ENCODE measurements around the gene CHRNA1. TPM values are rescaled to one million over a fixed set of nuclear protein-coding genes. Genes with fewer than 3 reads are reported as not detected.
"Not testable (repeated sequence)": the region's sequence is repeated elsewhere in the genome, so short reads cannot be mapped to it uniquely, and the experiment has no call there.

Gene CHRNA1
- total and polyA plus RNA-seq, 2 experiments from 2014 or later: 0.16 TPM; not detected in 1

DNA sequence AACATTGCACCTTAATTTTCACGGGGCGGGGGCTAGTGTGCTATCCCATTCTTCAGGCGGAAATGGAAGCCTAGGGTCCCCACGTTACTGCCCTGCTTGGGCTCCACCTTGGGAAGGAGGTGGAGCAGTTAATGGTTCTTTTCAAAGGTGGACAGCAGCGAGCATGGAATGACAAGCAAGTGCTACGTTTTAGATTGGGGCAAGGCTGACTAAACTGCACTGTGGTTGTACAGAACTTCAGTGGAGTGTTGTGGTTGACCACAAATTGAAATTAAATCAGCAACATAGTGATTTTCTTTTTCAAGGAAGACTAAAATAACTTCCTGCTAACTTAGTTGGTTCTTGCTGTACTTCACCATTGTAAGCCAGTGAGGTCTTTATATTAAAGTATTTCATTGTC is 47.0 kb downstream of the CHRNA1 start:
- Histone ChIP-seq H3K9me3 (ENCODE audit: low read depth) (no peaks in the 10 kb centered on the region), H3K27ac (no peak overlapping the region), H3K9me2 (ENCODE audit: insufficient read depth) (no peaks in the 10 kb centered on the region), H3K27me3 (replicated peaks; ENCODE audit: insufficient read depth) (peaks cover 14% of the 10 kb centered on the region), H3K36me3 (ENCODE audit: low read depth) (no peaks in the 10 kb centered on the region), H4K20me1 (ENCODE audit: insufficient read depth) (no peaks in the 10 kb centered on the region), H3K4me1 (ENCODE audit: insufficient read depth) (no peaks in the 10 kb centered on the region), H3K9ac (no peak overlapping the region), H3K4me2 (ENCODE audit: unreplicated experiment) (no peak overlapping the region), H2AFZ (no peak overlapping the region), H3K79me2 (ENCODE audit: insufficient read depth) (no peaks in the 10 kb centered on the region), H3K4me3 (no peak overlapping the region), H3F3A (ENCODE audit: insufficient read depth) (no peaks in the 10 kb centered on the region)
- WGBS, 2 experiments (ENCODE audit: low coverage in 1 of 2, low lambda C conversion rate in 2 of 2, missing lambda C conversion rate in 2 of 2): 49 to 50% methylated on average over 6 of the region's 6 CpGs
- DNase-seq: peak; percentile 50
- in situ Hi-C loops (cut with MboI): loop anchor here (25.0 kb wide), 1 partner anchor 595 kb away; no protein-coding TSS in a partner anchor
- TF ChIP-seq EZH2phosphoT487 (IDR thresholded peaks at IDR 0.05; ENCODE audit: insufficient read depth, low read depth) (0 out of 2 replicates have a peak, but pooled peaks have one; percentile 54), EZH2 (IDR thresholded peaks at IDR 0.05; ENCODE audit: insufficient read depth, poor library complexity, severe bottlenecking) (no peak)

DNA sequence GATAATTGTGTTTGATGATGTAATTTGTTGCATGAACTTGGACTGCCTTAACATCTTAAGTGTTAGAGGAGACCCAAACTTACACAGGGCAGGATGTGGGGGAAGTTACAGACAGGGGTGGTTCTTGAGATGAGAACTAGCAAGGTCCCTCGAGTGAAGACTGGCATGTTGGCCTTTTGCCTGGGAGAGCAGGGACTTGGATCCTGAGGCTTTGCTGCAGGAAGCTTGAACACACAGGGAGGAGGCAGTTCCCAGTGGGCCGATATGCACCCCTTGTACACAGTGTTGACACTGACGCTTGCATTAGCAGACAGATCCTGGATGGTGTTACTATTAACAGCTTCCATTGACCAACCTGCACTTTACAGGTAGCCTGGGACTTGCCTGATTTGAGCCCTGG is 47.5 kb downstream of the CHRNA1 start:
- WGBS, 2 experiments (ENCODE audit: low coverage in 1 of 2, low lambda C conversion rate in 2 of 2, missing lambda C conversion rate in 2 of 2): 33 to 39% methylated on average over 3 of the region's 3 CpGs
- no peak for DNase-seq
- no peaks in the 10 kb centered on the region for H3K4me1 ChIP-seq (ENCODE audit: insufficient read depth)

DNA sequence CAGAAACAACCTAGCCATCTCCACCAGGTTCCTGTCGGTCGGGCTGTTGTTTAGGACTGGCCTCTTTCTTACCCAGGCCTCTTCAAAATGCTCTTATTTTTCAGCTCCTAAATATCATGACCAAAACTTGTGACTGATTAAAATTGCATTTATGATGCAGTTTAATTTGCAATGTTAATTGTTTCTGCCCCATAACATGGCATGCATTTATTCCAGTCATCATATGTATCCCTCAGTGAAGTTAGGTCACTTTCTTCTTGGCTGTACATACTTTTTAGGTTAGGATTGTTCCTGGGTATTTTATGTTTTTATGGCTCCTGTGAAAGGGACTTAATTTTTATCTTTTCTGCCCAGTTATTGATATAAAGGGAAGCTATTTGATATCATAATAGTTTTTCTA is 50.6 kb downstream of the CHRNA1 start:
- Histone ChIP-seq H3K79me2 (ENCODE audit: insufficient read depth) (no peaks in the 10 kb centered on the region), H3K27ac (no peak overlapping the region), H3K9me3 (ENCODE audit: low read depth) (no peaks in the 10 kb centered on the region), H3K9me2 (ENCODE audit: insufficient read depth) (no peaks in the 10 kb centered on the region), H3K4me2 (ENCODE audit: unreplicated experiment) (no peak overlapping the region), H3K4me1 (ENCODE audit: insufficient read depth) (no peaks in the 10 kb centered on the region), H3K27me3 (replicated peaks; ENCODE audit: insufficient read depth) (peaks cover 5% of the 10 kb centered on the region; the same call in 1 of the 2 replicates), H3F3A (ENCODE audit: insufficient read depth) (no peaks in the 10 kb centered on the region), H3K36me3 (ENCODE audit: low read depth) (no peaks in the 10 kb centered on the region), H4K20me1 (ENCODE audit: insufficient read depth) (no peaks in the 10 kb centered on the region), H2AFZ (no peak overlapping the region), H3K9ac (no peak overlapping the region), H3K4me3 (no peak overlapping the region)
- in situ Hi-C loops (cut with MboI): loop anchor here (25.0 kb wide), 1 partner anchor 599 kb away; no protein-coding TSS in a partner anchor
- 87 to 90% methylated on average over 2 of the region's 2 CpGs for WGBS, 2 experiments (ENCODE audit: low coverage in 1 of 2, low lambda C conversion rate in 2 of 2, missing lambda C conversion rate in 2 of 2)
- DNase-seq: no peak
- no peak for TF ChIP-seq EZH2 (IDR thresholded peaks at IDR 0.05; ENCODE audit: insufficient read depth, poor library complexity, severe bottlenecking)
- no peak for TF ChIP-seq EZH2phosphoT487 (IDR thresholded peaks at IDR 0.05; ENCODE audit: insufficient read depth, low read depth)

More for the DNA sequence above, 47.5 kb downstream of the CHRNA1 start:
- H3K9ac ChIP-seq: no peak overlapping the region
- peaks cover 13% of the 10 kb centered on the region for H3K27me3 ChIP-seq (replicated peaks; ENCODE audit: insufficient read depth)
- no peak overlapping the region for H2AFZ ChIP-seq
- no peaks in the 10 kb centered on the region for H3K9me2 ChIP-seq (ENCODE audit: insufficient read depth)
- H3F3A ChIP-seq (ENCODE audit: insufficient read depth): no peaks in the 10 kb centered on the region
- H3K79me2 ChIP-seq (ENCODE audit: insufficient read depth): no peaks in the 10 kb centered on the region
- H3K9me3 ChIP-seq (ENCODE audit: low read depth): no peaks in the 10 kb centered on the region
- no peak overlapping the region for H3K4me2 ChIP-seq (ENCODE audit: unreplicated experiment)
- TF ChIP-seq EZH2phosphoT487 (IDR thresholded peaks at IDR 0.05; ENCODE audit: insufficient read depth, low read depth) (no peak), EZH2 (IDR thresholded peaks at IDR 0.05; ENCODE audit: insufficient read depth, poor library complexity, severe bottlenecking) (no peak)
- no peaks in the 10 kb centered on the region for H3K36me3 ChIP-seq (ENCODE audit: low read depth)
- in situ Hi-C loops (cut with MboI): loop anchor here (25.0 kb wide), 1 partner anchor 596 kb away; no protein-coding TSS in a partner anchor
- H4K20me1 ChIP-seq (ENCODE audit: insufficient read depth): no peaks in the 10 kb centered on the region
- no peak overlapping the region for H3K27ac ChIP-seq
- H3K4me3 ChIP-seq: no peak overlapping the region

DNA sequence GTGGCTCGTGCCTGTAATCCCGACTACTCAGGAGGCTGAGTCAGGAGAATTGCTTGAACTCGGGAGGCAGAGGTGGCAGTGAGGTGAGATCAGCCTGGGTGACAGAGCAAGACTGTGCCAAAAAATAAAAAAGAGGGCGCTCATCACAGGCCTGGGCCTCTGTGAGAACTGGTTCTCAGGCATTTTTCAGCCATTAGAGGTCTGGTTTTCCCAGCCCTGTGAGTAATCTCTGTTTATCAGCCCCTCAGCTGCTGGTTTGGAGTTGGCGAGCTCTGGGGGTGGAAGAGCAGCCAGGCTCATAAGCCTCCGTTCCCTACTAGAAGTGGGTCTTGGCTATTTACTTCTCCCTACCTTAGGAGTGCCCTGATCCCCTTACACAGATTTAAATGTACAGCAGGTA is 53.1 kb downstream of the CHRNA1 start:
- Histone ChIP-seq H2AFZ (no peak overlapping the region), H3F3A (ENCODE audit: insufficient read depth) (no peaks in the 10 kb centered on the region), H3K79me2 (ENCODE audit: insufficient read depth) (no peaks in the 10 kb centered on the region), H3K9ac (no peak overlapping the region), H3K27ac (no peak overlapping the region), H3K36me3 (ENCODE audit: low read depth) (no peaks in the 10 kb centered on the region), H4K20me1 (ENCODE audit: insufficient read depth) (no peaks in the 10 kb centered on the region), H3K9me2 (ENCODE audit: insufficient read depth) (no peaks in the 10 kb centered on the region), H3K4me2 (ENCODE audit: unreplicated experiment) (no peak overlapping the region), H3K4me3 (no peak overlapping the region), H3K4me1 (ENCODE audit: insufficient read depth) (no peaks in the 10 kb centered on the region), H3K9me3 (ENCODE audit: low read depth) (no peaks in the 10 kb centered on the region), H3K27me3 (replicated peaks; ENCODE audit: insufficient read depth) (peaks cover 5% of the 10 kb centered on the region)
- WGBS, 2 experiments (ENCODE audit: low coverage in 1 of 2, low lambda C conversion rate in 2 of 2, missing lambda C conversion rate in 2 of 2): 64 to 69% methylated on average over 6 of the region's 6 CpGs
- TF ChIP-seq EZH2phosphoT487 (IDR thresholded peaks at IDR 0.05; ENCODE audit: insufficient read depth, low read depth): no peak
- no peak for TF ChIP-seq EZH2 (IDR thresholded peaks at IDR 0.05; ENCODE audit: insufficient read depth, poor library complexity, severe bottlenecking)
- DNase-seq: peak; percentile 57
- in situ Hi-C loops (cut with MboI): loop anchor here (25.0 kb wide), 1 partner anchor 601 kb away; no protein-coding TSS in a partner anchor

DNA sequence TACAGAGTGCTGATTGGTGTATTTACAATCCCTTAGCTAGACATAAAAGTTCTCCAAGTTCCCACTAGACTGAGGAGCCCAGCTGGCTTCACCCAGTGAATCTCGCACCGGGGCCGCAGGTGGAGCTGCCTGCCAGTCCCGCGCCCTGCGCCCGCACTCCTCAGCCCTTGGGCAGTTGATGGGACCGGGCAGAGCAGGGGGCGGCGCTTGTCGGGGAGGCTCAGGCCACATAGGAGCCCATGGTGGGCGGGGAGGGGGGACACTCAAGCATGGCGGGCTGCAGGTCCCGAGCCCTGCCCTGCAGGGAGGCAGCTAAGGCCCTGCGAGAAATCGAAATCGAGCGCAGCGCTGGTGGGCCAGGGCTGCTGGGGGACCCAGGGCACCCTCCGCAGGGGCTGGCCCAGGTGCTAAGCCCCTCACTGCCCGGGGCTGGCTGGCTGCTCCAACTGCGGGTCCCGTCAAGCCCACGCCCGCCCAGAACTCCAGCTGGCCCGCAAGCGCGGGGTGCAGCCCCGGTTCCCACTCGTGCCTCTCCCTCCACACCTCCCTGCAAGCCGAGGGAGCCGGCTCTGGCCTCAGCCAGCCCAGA is 54.8 kb downstream of the CHRNA1 start:
- not testable (repeated sequence) for H3K27me3 ChIP-seq (replicated peaks; ENCODE audit: insufficient read depth); H3K4me3 ChIP-seq; H3K4me1 ChIP-seq (ENCODE audit: insufficient read depth); H3K4me2 ChIP-seq (ENCODE audit: unreplicated experiment); H3K9ac ChIP-seq; H2AFZ ChIP-seq; H3F3A ChIP-seq (ENCODE audit: insufficient read depth); H3K36me3 ChIP-seq (ENCODE audit: low read depth); DNase-seq; H3K9me3 ChIP-seq (ENCODE audit: low read depth); H3K79me2 ChIP-seq (ENCODE audit: insufficient read depth); H3K27ac ChIP-seq; H4K20me1 ChIP-seq (ENCODE audit: insufficient read depth); H3K9me2 ChIP-seq (ENCODE audit: insufficient read depth)
- 88 to 97% methylated on average over 18 to 32 of the region's 32 CpGs for WGBS, 2 experiments (ENCODE audit: low coverage in 1 of 2, low lambda C conversion rate in 2 of 2, missing lambda C conversion rate in 2 of 2)
- in situ Hi-C loops (cut with MboI): loop anchor here (25.0 kb wide), 1 partner anchor 603 kb away; no protein-coding TSS in a partner anchor

Measured in GM23248 (cell line).